Measurements from ENCODE around the gene MAN1A1. TPM values are rescaled to one million over a fixed set of nuclear protein-coding genes. Genes with fewer than 3 reads are reported as not detected.

The MAN1A1 gene
- total RNA-seq, 1 experiment from 2014 or later, result 14.1 TPM

DNA sequence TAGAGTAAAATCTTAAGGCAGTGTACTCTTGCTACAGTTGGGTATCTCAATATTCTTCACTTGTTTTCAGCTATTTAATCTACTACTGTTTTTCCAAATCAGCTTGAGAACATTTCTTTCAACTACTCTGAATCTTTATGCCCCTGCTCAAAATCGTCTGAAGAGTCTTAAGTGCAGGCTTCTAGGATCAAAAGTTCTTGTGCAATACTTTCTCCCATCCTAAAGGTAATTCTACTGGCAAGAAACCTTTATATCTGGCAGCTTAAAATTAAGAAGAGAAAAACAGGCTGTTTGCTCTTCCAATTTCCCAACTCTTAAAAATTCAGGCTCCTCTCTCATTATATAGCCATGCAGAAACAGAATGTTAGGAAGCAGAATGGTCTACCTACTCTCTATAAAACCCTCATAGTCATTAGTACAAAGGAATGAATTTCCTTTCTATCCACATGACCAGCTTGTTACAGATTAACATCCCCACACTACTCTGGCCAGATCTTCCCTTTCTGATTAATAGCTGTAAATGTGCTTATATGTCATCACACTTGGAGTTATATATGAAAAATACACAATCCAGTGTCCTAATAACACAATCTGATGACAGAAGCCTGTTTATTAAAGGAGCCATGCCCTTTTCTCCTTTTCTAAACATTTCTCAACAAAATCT lies 148.9 kb downstream of the MAN1A1 start:
- no peak for DNase-seq (ENCODE audit: low spot score)

DNA sequence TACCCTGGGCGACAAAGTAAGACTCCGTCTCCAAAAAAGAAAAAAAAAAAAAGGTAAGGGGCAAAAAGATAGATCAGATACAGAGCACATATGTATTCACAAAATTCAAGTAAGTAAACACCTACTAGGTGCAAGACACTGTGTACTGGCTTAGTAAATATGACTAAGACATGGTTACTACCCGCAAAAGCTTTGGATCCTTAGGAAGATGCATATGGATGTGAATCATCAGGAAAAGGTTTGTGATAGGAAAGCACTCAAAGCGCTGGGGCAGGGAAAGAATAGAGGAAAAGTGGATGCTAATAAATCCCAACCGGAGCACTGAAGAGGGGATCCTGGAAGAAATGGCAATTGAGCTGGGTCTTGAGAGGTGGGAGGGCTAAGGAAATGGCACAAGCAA lies 152.3 kb downstream of the MAN1A1 start:
- no peak for DNase-seq (ENCODE audit: low spot score)

DNA sequence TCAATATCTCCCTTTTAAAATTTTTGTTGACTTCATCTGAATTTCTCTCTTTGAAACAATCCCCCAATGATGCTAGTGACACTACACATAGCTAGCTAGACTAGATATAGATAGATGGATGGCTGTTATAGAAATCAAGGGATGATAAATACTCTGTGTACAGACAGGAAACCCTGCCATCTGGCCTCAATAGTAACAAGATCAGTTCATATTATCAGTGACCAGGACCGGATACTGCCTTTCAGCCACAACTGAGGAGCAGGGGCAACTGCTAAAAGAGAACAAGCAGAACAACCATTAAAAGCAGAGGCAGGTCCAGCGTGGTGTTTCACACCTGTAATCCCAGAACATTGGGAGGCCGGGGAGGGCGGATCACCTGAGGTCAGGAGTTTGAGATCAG lies 152.8 kb downstream of the MAN1A1 start:
- no peak for DNase-seq (ENCODE audit: low spot score)

DNA sequence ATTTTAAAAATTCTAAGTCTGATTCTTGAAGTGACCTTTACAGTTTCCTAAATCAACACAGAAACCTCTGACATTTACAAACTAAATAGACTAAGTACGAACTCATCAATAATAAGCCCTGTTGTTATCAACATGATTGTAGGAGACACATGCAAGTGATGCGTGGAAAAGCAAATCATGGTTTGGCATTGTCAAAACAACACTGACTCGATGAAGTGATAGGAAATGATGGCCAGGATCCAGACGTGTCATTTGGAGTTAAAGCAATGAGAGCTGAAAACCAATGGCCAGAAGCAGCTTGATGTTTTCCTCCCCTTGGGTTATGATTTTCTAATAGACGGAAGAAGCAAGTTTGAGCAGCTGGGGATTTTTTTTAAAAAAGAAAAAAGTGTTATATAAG lies 153.7 kb downstream of the MAN1A1 start:
- no peak for DNase-seq (ENCODE audit: low spot score)

DNA sequence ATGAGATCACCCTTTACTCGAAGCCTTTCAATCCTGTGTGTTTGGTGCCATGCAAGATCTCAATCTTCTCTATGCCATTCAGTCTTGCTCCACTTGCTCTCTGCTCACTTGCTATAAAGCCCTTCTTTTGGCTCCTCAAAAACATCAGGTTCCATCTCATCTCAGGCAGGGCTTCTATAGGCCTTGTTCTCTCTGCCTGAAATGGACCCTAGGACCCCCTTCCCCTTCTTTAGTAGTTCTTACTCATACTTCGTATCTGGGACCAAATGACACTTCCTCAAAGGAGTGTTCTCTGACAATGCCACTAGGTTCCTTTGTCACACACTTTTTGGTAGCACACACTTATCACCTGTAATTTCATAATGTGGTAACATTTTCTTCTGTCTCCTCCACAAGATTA lies 154.4 kb downstream of the MAN1A1 start:
- no peak for DNase-seq (ENCODE audit: low spot score)

DNA sequence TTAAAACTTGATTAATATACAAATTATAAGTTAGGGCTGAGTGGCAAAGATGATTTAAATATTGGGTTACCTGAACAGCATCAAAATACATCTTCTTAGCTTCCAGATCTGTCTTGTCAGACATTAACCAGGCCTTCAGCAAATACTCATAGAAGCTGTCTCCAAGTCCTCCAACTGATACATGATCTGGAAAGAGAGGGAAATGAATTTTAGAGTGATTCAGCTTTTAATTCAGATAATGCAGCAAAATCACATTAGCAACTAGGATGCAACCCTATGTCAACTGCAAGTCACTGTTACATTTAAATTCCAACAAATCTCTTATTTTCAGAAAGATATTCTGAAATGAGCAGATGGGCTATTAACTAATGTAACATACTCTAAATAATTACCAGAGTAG lies 155.9 kb downstream of the MAN1A1 start:
- no peak for DNase-seq (ENCODE audit: low spot score)

DNA sequence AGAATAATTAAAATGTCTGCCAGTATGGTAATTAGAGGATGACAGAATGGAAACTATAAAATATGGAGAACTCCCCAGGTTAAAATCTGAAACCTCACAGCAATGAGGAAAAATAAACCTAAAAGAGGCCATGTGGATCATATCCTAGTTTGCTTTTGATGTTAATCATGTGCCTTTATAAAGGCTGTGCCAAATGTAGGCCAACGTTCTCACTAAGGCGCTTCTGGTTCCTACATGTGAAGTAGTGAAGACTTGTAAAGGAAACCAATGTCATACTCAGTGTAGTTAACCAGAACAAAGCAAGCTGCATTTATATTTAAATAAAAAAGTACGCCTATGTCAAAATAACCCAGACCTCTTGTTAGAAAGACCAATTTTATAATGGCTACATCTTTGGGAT lies 157.4 kb downstream of the MAN1A1 start:
- no peak for DNase-seq (ENCODE audit: low spot score)

DNA sequence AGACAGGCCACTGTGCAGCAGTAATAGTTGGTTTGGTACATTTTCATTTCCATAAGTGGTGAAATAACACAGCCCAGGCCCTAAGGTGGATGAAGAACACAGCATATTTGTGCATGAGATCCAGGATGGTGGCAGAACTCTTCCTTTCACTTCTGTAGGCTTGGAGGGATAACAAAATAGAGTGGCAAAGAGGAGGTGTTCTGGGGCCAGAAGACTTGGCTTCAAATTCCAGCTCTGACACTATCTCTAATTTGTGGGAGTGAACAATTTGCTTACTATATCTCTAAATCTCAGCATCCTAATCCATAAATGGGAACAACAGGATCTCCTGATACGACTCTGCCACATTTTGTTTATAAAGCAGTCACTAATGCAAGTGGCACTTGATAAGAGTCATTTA lies 159.4 kb downstream of the MAN1A1 start:
- no peak for DNase-seq (ENCODE audit: low spot score)

DNA sequence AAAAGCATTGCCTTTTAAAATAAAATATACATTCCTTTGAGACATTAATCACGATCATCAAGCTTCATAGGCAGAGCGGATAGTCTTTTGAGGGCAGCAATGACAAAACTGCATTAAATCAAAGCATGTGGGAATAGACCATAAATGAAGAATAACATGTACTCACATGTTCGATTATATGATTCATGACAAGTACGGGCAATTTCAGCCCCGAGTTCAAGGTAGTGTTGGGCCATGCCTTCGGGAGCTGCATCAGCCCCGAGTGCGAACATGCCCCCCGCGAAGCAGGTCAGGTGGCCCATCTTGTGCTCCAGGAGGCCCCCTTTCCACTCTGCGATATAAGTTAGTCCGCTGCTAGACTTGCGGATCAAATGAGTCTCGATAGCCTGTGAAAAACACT lies 160.1 kb downstream of the MAN1A1 start:
- no peak for DNase-seq (ENCODE audit: low spot score)

DNA sequence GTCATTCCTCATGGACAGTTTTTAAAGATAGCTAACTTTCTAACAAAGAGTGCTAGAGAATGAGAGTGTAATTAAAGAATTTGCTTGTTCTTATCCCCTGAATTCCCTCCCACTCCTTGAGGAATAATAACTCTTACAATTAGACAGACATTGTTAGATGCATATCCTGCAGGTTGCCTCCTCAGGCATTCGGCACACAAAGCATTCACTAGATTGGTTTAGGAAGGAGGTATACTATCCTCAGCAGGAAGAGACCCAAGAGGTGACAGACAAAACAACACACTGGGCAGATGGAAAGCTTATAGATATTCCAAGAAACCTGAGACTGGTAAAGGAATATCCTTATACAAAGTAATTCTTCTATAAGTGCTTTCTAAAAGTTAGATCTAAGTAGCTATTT lies 162.0 kb downstream of the MAN1A1 start:
- no peak for DNase-seq (ENCODE audit: low spot score)

DNA sequence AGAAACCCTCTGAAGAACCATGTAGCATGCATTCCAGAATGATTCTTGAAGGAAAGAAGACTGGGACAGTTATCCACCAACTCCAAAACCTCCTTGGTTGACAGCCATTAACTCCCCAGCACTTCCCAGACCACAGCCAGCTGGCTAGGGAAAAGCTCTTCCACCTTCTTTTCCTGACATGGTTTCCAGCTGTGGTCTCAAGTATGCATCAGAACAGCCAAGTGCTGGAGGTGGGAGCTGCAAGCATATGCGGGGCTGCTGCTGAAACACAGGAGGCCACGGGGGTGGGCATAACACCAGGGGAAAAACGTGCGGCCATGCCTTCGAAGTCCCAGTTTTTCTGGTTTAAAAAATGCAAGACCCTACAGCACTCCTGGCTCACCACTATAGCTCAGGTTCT lies 163.1 kb downstream of the MAN1A1 start:
- no peak for DNase-seq (ENCODE audit: low spot score)

DNA sequence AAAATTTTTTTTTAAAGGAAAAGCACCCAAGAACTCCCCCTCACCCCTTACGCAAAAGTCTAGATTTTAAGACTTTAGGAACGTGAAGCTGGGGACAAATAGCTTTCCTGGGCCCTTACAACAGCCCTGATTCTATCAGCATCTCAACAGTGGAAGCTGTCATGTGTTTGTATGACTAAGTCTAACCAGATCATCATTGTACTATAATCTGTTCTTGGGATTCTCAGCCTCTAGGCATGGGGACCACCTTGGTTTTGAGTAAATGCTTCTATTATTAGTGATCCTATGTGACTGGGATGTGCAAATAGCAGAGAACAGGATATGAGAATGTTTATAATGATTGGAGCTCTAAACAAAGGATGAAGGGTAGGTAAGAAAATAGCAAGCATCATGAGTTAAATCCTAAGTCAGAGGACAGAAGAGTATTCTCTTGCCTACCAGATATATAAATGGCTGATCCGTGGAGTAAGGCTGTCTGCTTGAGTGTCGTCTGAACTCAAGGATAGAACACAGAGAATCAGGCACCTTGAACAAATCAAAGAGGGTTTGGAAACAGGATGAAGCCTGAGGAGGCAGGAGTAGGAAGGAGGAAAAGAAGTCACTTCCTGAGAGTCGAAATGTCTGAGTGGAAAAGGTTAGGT lies 165.4 kb downstream of the MAN1A1 start:
- DNase-seq (ENCODE audit: low spot score), result no peak

DNA sequence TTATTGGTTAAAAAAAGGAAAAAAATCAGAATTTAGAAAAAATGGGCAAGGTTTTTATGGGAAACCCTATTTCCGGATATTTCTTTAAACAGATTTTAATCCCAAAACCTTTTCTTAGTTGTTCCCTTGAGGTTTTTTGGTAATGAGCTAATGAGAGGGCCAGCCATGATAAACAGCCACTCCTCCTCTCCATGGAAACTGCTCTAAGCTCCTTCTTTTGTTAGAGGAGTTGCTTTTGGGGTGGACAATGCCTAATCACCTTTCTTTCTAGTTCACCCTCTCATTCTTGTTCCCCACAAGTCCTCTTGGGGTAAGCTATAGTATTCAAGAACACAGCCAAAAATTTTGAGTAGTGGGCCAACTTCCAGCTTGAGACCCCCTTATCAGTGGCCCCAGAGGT lies 166.1 kb downstream of the MAN1A1 start:
- DNase-seq (ENCODE audit: low spot score), result no peak

DNA sequence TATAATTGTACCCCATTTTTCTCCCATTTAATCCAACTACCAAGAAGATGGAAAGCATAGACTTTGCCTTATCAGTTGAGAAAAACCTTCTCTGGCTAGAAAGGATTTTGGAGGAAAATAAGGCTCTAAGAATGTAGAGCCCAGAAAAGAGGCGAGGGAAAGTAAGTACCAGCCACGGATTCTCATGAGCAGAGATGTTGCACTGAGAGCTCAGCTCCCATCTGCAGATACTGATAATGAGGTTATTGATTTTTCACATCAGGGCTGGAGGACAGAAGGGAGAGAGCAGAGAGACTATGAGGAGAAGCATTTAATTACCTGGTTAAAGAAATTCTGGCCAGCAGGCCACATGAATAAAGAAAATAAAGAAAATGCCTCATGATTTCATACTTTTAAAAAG lies 166.7 kb downstream of the MAN1A1 start:
- DNase-seq (ENCODE audit: low spot score), result no peak

DNA sequence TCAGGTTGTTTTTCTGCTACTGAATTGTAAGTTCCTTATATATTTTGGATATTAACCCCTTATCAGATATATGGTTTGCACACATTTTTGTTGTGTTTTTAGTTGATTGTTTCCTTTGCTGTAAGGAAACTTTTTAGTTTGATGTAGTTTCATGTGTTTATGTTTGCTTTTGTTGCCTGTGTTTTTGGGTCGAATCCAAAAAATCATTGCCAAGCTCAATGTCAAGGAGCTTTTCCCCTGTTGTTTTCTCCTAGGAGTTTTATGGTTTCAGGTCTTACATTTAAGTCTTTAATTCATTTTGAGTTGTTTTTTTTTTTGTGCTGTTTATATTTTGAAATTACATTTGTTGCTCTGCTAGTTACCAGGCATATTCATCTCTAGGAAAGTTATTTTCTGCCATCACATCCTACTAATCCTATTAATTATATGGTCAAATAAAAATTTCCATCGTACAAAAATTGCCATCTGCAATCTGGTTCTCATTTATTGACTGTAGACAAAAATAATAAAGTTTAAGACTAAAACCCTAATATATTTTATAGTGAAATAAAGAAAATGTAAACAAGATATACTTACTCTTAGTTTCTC lies 167.3 kb downstream of the MAN1A1 start:
- no peak for DNase-seq (ENCODE audit: low spot score)

DNA sequence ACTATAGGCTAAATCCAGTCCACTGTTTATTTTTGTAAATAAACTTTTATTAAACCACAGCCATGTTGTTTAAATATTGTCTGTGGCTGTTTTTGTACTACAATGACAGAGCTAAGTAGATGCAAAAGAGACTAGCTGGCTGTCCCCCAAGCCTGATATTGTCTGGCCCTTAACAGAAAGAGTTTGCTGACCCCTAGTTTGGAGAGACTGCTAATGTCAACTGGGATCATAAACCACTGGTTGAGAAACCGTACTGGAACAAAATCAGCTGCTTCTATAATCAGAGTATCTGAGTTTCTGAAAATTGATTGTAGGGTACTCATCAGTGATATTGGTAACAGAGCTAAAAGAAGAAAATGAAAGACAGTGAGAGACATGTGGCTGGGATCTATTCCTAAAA lies 168.5 kb downstream of the MAN1A1 start:
- DNase-seq (ENCODE audit: low spot score), result no peak

DNA sequence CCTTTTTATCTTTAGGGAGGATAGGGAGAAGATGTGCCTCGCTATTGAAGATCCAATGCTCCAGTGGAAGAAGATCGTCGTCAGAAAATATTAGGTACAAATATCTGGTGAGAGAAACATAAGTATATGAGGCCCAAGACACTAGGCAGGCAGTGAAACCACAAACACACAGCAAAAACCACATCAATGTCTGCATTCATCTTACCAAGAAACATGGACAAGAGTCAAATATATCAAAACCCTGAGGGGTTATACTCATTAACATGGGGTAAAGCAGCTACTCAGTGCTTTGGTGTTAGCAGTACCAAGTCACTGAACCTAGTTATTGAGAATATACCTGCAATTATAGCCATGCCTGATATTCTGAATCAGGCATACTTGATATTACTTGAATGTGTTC lies 169.7 kb downstream of the MAN1A1 start:
- DNase-seq (ENCODE audit: low spot score), result no peak

DNA sequence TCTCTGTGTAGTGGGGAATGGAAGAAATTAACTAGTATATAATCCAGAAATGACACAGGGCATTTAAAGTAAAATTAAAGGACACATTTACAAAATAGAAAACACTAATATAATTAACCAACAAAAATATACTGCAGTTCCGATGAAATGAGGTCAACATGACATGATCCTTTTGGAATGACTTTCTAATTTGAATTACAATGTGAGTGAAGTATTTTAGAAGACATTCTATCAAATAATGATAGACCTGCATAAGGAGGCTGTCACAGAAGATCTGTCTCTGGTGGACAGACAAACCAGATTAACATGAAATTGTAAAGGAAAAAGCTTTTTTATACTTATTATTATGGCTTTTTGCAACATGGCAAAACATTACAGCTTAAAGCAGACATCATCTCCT lies 170.5 kb downstream of the MAN1A1 start:
- DNase-seq (ENCODE audit: low spot score), result no peak

DNA sequence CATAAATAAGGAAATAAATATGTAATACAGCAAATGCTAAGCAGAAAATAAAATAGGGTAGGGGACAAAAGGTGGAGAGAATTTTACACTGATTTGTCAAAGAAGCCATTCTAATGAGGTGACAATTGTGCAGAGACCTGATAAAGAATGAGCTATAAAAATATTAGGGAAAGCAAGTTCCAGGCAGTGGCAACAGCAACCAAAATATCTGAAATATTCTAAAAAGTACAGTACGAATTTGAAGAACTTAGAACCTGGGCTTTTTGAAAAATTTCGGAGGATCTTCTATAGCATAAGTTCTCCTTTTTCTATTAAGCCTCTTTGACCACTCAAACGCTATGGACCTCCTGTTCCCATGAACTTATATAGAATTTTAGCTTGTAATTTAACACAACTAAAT lies 173.1 kb downstream of the MAN1A1 start:
- no peak for DNase-seq (ENCODE audit: low spot score)

DNA sequence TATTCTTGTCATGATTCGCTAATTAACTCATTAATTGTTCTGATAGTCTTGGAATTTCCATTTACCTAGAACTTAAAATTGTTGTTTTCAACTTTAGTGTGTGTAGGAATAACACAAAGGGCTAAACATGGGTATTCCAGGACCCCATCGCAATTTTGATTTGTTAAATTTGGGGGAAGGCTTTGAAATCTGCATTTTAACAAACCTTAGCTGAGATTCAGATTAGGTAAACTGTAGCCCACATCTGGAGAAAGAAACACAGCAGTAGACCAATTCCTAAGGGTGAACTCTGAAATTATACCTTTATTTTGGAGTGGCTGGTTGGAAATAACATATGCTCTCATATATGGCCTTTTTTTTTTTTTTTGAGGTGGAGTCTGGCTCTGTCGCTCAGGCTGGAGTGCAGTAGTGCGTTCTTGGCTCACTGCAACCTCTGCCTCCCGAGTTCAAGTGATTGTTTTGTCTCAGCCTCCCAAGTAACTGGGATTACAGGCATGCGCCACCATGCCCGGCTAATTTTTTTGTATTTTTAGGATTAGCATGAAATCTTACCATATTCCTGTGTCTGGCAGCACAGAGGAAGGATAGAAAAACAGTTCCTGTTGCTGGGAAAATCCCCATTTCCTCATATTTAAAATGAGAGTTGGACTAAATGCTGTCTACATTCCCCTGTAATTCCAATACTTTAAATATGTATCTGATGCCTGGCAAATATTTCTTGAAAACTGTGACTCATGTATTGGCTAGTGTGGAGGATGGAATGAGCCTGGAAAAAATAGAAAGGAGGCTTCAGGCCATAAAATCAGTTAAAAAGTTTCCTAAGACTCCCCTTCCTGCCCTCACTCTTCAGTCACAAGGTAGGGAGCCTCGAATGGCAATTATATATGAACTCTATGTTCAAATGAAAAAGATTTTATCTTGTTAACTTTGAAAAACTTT lies 174.4 kb downstream of the MAN1A1 start:
- DNase-seq (ENCODE audit: low spot score), result no peak

DNA sequence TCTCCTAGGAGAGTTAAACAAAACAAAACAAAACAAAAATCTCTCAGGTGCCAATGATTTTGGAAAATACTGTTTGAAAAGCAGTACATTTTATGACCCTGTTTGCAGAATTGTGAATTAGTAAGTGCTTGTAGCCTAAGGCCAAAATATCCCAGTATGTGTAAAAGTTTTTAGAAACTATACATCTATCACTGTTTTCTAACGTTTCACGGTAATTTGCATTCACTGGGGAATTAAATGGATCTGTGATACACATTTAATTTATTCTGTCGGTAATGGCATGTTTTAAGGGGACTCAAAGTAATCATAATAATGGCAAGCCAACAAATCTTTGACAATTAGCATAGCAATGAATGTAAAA lies 175.5 kb downstream of the MAN1A1 start:
- no peak for DNase-seq (ENCODE audit: low spot score)

DNA sequence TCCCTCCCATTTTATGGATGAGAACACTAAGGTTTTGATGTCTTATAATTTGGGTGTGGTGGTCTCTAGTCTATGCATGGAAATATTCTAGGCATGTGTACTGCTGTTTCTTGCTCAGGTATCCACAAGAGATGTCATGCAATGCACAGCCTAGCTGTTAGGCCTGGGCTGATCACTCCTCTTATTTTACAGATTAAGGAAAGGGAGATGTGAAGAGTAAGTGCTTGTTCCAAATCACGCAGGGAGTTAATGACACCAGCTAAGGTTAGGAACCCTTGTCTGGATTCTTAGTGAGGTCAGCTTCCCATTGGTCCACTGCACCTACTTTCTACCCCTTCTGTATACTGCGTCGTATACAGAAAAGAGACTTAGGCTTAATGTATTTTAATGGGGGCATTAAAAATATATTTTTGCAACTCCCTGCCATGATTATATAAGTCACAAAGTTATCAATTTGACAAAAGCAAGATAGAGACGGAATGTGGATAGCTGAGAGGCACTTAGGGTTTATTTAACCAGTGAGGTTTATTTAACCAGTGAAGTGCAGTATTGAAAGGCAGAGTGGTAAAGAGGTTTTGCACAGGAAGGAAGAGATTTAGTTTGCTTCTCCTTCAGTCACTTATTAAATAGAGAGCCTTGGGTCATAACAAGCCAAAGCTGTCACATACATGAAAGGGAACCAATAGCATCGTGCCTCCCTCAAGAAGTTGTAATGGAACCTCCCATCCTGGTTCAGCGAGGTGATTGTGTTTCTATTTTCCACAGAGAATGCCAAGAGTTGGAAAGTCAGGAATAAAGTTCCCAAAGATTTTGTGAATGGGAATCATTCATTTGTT lies 176.1 kb downstream of the MAN1A1 start:
- no peak for DNase-seq (ENCODE audit: low spot score)

Data from H4 (cell line).